ENCODE data around the gene CLN6.

- TF ChIP-seq CTCF (conservative IDR thresholded peaks at IDR 0.05; ENCODE audit: low read depth, low read length) (no peak), CHD1 (IDR thresholded peaks at IDR 0.05; ENCODE audit: low read depth, low read length) (no peak), BHLHE40 (IDR thresholded peaks at IDR 0.05; ENCODE audit: low read depth, low read length) (no peak), RAD21 (IDR thresholded peaks at IDR 0.05; ENCODE audit: low read length) (no peak), USF2 (IDR thresholded peaks at IDR 0.05; ENCODE audit: low read depth, low read length) (no peak), POLR2A (IDR thresholded peaks at IDR 0.05; ENCODE audit: low read depth, low read length) (no peak), NFE2L2 (IDR thresholded peaks at IDR 0.05; ENCODE audit: low read depth, low read length) (no peak), SMC3 (IDR thresholded peaks at IDR 0.05; ENCODE audit: low read depth, low read length) (no peak), CEBPB (IDR thresholded peaks at IDR 0.05; ENCODE audit: low read depth, low read length) (no peak), ELK1 (IDR thresholded peaks at IDR 0.05; ENCODE audit: borderline replicate concordance, low read depth, low read length) (no peak), MAZ (IDR thresholded peaks at IDR 0.05; ENCODE audit: borderline replicate concordance, low read depth, low read length) (no peak)
Measured at GRCh38 chr15:68196445-68197169, 32.9 kb downstream of the CLN6 start.
